ENCODE data around the gene LYPD8.
A peak's percentile ranks its signal among the peaks of the same experiment; 100 is the strongest.

The LYPD8 gene

GRCh38 chr1:248756636-248757035 is 1.1 kb upstream of the LYPD8 start:
- no peak for DNase-seq

GRCh38 chr1:248756151-248756550 is 592 bp upstream of the LYPD8 start:
- no peak for DNase-seq

GRCh38 chr1:248753708-248754280 is 1.8 kb downstream of the LYPD8 start:
- no peak for DNase-seq

- no peak for DNase-seq
These were observed 2.4 kb downstream of the LYPD8 start for GRCh38 chr1:248753029-248753594.

GRCh38 chr1:248752161-248753028 is 3.2 kb downstream of the LYPD8 start:
- DNase-seq = no peak

- DNase-seq = no peak
These were observed 3.9 kb downstream of the LYPD8 start for GRCh38 chr1:248751635-248752034.

- no peak for DNase-seq
These were observed 4.4 kb downstream of the LYPD8 start for GRCh38 chr1:248751142-248751541.

GRCh38 chr1:248750496-248750895 is 5.1 kb downstream of the LYPD8 start:
- DNase-seq = no peak

- DNase-seq = no peak
These were observed 7.3 kb downstream of the LYPD8 start for GRCh38 chr1:248748211-248748610.

- no peak for DNase-seq
These were observed 14.7 kb downstream of the LYPD8 start for GRCh38 chr1:248740876-248741275.

- DNase-seq = no peak
These were observed 15.9 kb downstream of the LYPD8 start for GRCh38 chr1:248739572-248740205.

- DNase-seq = no peak
These were observed 18.1 kb downstream of the LYPD8 start for GRCh38 chr1:248737457-248737856.

GRCh38 chr1:248736977-248737376 is 18.6 kb downstream of the LYPD8 start:
- no peak for DNase-seq

- DNase-seq = no peak
These were observed 22.0 kb downstream of the LYPD8 start for GRCh38 chr1:248733566-248733965.

GRCh38 chr1:248730507-248731335 is 24.8 kb downstream of the LYPD8 start:
- DNase-seq = no peak

GRCh38 chr1:248714248-248714647 is 41.3 kb downstream of the LYPD8 start:
- DNase-seq = no peak

- DNase-seq = no peak
These were observed 45.2 kb downstream of the LYPD8 start for GRCh38 chr1:248710305-248710900.

GRCh38 chr1:248704606-248705005 is 51.0 kb downstream of the LYPD8 start:
- DNase-seq = no peak

- DNase-seq = peak in 1 of 2 experiments; percentile 41
These were observed 51.9 kb downstream of the LYPD8 start for GRCh38 chr1:248703674-248704073.

- DNase-seq = no peak
These were observed 52.8 kb downstream of the LYPD8 start, which contains the start of gene OR14I1 for GRCh38 chr1:248702714-248703113. Gene OR14I1 (minus strand): TSS chr1:248702766.

GRCh38 chr1:248699099-248699498 is 56.5 kb downstream of the LYPD8 start:
- no peak for DNase-seq

- DNase-seq = no peak
These were observed 57.7 kb downstream of the LYPD8 start for GRCh38 chr1:248697907-248698306.
